ENCODE results near the gene AGAP1.

Gene AGAP1

DNA sequence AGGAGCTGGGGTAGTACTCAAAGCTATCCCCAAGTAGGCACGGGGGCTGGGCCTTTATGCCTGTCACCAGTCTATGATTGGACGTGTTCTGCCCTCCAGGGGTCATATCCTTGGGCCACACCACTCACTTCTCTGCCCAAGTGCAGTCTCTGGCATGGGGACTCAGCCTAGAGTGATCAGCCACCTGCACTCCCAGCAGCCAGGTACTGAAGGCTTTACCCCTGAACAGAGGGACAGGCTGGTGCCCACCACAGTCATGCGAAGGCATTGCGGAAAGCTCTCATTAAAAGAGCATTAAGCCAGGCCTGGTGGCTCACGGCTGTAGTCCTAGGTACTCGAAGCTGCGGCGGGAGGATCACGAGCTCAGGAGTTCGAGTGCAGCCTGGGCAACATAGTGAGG is 199.4 kb downstream of the AGAP1 start:
- no peak for TF ChIP-seq FOXP2 (optimal IDR thresholded peaks at IDR 0.05; ENCODE audit: borderline replicate concordance, extremely low read depth, extremely low read length, insufficient read depth)
- TF ChIP-seq, protein P1, sequence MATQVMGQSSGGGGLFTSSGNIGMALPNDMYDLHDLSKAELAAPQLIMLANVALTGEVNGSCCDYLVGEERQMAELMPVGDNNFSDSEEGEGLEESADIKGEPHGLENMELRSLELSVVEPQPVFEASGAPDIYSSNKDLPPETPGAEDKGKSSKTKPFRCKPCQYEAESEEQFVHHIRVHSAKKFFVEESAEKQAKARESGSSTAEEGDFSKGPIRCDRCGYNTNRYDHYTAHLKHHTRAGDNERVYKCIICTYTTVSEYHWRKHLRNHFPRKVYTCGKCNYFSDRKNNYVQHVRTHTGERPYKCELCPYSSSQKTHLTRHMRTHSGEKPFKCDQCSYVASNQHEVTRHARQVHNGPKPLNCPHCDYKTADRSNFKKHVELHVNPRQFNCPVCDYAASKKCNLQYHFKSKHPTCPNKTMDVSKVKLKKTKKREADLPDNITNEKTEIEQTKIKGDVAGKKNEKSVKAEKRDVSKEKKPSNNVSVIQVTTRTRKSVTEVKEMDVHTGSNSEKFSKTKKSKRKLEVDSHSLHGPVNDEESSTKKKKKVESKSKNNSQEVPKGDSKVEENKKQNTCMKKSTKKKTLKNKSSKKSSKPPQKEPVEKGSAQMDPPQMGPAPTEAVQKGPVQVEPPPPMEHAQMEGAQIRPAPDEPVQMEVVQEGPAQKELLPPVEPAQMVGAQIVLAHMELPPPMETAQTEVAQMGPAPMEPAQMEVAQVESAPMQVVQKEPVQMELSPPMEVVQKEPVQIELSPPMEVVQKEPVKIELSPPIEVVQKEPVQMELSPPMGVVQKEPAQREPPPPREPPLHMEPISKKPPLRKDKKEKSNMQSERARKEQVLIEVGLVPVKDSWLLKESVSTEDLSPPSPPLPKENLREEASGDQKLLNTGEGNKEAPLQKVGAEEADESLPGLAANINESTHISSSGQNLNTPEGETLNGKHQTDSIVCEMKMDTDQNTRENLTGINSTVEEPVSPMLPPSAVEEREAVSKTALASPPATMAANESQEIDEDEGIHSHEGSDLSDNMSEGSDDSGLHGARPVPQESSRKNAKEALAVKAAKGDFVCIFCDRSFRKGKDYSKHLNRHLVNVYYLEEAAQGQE (IDR thresholded peaks at IDR 0.05; ENCODE audit: insufficient read depth in 1 of 2, low read depth in 2 of 2, low read length in 2 of 2), result no peak
- no peak for TF ChIP-seq TAF1 (IDR thresholded peaks at IDR 0.05; ENCODE audit: borderline replicate concordance, insufficient read depth, low read length)
- TF ChIP-seq SIN3A (IDR thresholded peaks at IDR 0.05; ENCODE audit: borderline replicate concordance, insufficient read depth, low read length), result no peak
- no peak for TF ChIP-seq POLR2AphosphoS5 (IDR thresholded peaks at IDR 0.05; ENCODE audit: low read depth, low read length)

DNA sequence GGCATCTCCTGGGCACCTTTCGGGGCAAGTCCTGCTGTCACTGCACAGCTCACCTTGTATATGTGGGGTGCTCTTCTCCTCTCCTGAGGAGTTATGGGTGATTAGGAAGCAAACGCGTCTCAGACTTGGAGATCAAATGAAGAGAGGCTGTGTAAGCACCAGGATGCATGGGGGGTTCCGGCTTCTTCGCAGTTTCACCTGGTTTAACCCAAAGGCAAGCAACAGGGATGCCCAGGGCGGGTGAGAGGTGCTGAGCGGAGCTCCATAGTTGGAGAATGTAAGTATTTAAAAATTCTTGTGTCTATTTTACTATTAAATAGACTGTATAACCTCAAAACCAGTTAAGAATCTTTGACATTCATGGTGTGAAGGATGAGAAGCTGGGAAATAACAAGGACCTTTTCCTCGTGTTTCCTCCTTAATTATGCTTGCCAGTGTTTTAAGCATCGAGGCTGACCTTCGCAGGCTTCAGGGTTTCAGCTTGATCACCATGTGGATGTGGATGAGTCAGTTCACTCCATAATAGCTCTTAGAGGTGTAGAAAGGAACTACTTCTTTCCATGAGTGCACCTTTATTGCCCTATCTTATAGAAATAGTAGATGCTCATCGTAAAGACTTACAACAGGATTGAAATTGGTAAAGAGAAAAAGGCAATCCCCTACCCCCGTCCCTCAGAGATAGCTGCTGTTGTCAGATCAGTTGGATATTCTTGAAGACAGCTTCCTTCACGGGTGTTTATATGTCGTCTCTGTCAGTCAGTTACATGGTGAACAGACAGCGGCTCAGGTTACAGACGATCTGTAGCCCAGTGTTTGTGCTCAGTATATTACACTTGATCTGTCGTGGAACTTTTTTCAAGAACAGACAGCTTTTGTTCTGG is 201.1 kb downstream of the AGAP1 start:
- TF ChIP-seq SIN3A (IDR thresholded peaks at IDR 0.05; ENCODE audit: borderline replicate concordance, insufficient read depth, low read length), result no peak

DNA sequence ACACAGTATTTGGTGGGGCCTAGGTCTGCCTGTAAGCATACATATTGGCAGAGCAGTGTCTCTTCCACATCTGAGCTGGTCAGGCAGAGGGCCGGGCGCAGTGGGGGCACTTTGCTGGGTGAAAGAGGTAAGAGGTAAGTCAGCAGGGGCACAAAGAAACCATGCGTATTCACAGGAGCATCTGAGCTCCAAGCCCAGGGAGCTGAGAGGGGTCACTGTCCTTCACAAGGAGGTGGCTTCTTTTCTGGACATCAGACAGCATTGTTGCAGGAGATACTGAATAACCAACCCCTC is 201.7 kb downstream of the AGAP1 start:
- TF ChIP-seq, protein P1 (IDR thresholded peaks at IDR 0.05; ENCODE audit: insufficient read depth in 1 of 2, low read depth in 2 of 2, low read length in 2 of 2), result no peak

DNA sequence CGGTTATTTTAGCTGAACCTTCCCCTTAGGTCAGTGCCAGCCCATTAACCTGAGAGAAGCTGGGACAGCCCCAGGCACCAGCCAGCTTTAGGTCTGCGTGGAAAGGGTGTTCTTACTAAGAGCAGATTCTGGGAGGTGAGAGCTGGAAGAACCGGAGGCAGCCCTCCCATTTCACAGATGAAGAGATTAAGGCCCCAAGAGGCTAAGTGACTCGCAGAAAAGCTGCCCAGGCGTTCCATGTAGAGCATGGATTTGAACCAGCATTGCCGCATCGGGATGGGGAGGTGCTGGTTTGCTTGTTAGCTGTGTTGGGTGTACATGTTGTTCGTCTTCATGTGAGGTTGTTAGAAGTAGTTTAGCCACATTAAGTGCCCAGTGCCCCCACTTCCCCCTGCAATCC is 203.2 kb downstream of the AGAP1 start:
- no peak for TF ChIP-seq SIN3A (IDR thresholded peaks at IDR 0.05; ENCODE audit: borderline replicate concordance, insufficient read depth, low read length)
- TF ChIP-seq TAF1 (IDR thresholded peaks at IDR 0.05; ENCODE audit: borderline replicate concordance, insufficient read depth, low read length), result no peak
- TF ChIP-seq, protein P1 (IDR thresholded peaks at IDR 0.05; ENCODE audit: insufficient read depth in 1 of 2, low read depth in 2 of 2, low read length in 2 of 2), result no peak
- no peak for TF ChIP-seq FOXP2 (optimal IDR thresholded peaks at IDR 0.05; ENCODE audit: borderline replicate concordance, extremely low read depth, extremely low read length, insufficient read depth)
- TF ChIP-seq POLR2AphosphoS5 (IDR thresholded peaks at IDR 0.05; ENCODE audit: low read depth, low read length), result no peak

DNA sequence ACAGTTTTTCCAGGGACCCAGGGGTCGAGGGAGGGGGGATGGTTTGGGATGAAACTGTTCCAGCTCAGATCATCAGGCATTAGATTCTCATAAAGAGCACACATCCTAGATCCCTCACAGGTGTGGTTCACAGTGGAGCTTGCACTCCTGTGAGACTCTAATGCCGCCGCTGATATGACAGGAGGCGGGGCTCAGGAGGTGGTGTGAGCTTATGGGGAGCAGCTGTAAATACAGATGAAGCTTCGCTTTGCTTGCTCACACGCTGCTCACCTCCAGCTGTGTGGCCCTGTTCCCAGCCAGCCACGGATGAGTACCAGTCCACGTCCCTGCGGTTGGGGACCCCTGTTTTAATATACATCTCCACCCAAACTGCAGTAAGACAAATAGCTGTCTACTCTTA is 204.2 kb downstream of the AGAP1 start:
- TF ChIP-seq FOXP2 (optimal IDR thresholded peaks at IDR 0.05; ENCODE audit: borderline replicate concordance, extremely low read depth, extremely low read length, insufficient read depth) (no peak), TAF1 (IDR thresholded peaks at IDR 0.05; ENCODE audit: borderline replicate concordance, insufficient read depth, low read length) (no peak), POLR2AphosphoS5 (IDR thresholded peaks at IDR 0.05; ENCODE audit: low read depth, low read length) (no peak), SIN3A (IDR thresholded peaks at IDR 0.05; ENCODE audit: borderline replicate concordance, insufficient read depth, low read length) (no peak)
- TF ChIP-seq, protein P1 (IDR thresholded peaks at IDR 0.05; ENCODE audit: insufficient read depth in 1 of 2, low read depth in 2 of 2, low read length in 2 of 2), result no peak
